KBM-7 (cell line): ENCODE results near the gene PPP2R2D.

Source experiments
- DNase-seq: peaks from one replicate; pipeline ENCODE4 v3.0.0-alpha.2; 2015
- in situ Hi-C: fragments of 300-500 bp; cut with MboI; formaldehyde crosslinking; loops from 2 replicates; pipeline ENCODE4 v1.14.3; 2020; ENCODE audit warnings: low sequenced_read_pairs, low pct_unique_long_range_greater_than_20kb, mixed read lengths

The PPP2R2D gene

GRCh38 chr10:131961047-131961776 lies 60.4 kb downstream of the PPP2R2D start:
- no peak for DNase-seq
- in situ Hi-C loops = no loop called here

DNA sequence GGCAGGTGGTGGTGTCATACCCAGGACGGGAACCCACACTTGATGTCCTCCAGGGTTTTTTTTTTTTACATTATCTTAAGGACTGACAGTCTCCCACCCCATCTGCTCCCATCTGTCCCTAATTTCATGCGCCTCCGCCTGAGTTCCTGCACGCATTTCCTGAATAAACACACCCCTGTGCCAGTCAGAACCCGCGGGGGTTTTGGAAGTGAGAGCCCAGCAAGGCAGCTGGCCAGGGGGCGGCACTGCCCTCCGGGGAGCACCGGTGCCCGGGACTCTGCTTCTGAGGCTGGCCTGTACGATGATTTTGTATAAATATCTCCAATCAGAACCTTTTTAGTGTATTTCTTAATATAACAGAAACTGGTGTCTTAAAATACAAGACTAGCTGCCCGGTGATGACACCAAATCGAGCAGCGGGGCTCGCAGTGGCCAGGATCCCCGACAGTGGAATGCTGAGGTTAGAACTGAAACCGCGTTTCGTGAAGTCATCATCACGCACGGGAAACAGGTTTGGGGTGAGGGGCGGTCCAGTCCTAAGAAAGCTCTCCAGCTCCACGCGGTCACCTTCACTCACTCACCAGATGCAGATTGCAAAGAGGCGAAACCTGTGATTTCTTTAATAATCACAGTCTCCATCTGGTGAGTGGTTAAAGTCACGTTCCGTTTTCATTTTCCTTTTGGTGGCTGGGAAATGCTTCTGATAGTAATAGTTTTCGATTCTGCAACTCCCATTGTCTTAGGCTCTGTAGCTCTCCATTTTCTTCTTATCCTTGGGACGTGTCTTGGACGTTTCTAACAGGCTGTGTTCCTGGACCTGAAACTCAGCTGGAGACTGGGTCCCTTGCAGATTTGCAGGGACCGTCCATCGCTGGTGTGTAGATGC lies 61.2 kb downstream of the PPP2R2D start:
- in situ Hi-C loops = no loop called here
- no peak for DNase-seq

- in situ Hi-C loops = no loop called here
- no peak for DNase-seq
These were observed 62.5 kb downstream of the PPP2R2D start for GRCh38 chr10:131963350-131963749.

DNA sequence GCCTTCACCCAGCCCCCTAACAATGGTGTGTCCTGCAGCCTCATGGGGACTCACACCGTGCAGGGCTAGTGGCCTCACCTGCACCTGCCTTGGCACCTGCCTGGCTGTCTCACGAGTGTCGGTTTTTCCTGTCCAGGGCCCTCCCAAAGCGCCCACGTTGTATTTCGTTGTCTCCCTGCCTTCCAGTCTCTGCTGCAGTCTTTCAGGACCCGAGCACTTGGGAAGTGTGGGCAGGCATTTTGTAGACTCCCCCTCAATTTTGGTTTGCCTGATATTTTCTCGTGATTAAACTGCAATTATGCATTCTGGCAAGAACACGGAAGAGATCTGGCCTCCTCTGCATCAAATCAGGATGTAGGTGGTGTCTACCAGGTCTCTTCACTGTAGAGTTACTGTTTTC lies 63.0 kb downstream of the PPP2R2D start:
- in situ Hi-C loops = no loop called here
- DNase-seq = no peak

DNA sequence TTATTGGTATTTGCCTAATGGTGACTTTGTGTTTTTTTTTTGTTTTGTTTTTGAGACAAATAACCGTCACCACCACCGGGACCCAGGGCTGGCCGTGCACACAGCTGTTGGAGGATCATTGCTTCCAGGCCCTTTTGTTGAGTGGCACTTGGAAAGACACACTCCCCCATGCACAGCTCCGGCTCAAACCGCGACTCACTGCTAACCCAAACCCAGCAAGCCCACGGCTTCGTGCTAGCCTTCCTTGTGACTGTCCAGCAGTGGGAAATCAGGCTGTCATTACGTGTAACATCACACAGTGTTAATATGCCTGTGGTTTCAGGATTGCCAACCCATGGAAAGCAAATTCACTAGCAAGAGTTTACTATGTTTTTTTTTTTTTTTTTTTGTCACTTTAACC lies 63.5 kb downstream of the PPP2R2D start:
- peak; percentile 29 for DNase-seq
- in situ Hi-C loops = no loop called here

DNA sequence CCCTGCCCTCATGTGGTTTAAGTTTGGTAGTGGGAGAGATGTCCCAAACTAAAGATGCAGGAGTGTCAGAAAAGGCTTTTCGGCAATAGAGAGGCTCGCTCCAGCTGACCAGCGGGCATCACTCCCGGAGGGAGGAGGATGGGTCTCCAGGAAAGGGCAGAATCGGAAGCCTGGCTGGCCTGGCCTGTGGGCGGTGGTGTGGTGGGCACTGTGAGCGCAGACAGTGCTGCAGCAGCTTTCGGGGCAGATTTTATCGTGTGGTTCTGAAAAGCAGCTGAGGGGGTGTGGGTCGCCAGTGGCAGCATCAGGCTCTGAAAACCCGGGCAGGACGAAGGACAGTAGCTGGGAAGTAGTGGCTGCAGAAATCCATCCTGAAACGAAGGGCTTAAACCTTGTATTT lies 68.1 kb downstream of the PPP2R2D start:
- in situ Hi-C loops = no loop called here
- DNase-seq = no peak

- DNase-seq = no peak
- in situ Hi-C loops = no loop called here
These were observed 70.1 kb downstream of the PPP2R2D start for GRCh38 chr10:131970946-131971345.

GRCh38 chr10:131971591-131971990 lies 70.8 kb downstream of the PPP2R2D start:
- no peak for DNase-seq
- in situ Hi-C loops = no loop called here

DNA sequence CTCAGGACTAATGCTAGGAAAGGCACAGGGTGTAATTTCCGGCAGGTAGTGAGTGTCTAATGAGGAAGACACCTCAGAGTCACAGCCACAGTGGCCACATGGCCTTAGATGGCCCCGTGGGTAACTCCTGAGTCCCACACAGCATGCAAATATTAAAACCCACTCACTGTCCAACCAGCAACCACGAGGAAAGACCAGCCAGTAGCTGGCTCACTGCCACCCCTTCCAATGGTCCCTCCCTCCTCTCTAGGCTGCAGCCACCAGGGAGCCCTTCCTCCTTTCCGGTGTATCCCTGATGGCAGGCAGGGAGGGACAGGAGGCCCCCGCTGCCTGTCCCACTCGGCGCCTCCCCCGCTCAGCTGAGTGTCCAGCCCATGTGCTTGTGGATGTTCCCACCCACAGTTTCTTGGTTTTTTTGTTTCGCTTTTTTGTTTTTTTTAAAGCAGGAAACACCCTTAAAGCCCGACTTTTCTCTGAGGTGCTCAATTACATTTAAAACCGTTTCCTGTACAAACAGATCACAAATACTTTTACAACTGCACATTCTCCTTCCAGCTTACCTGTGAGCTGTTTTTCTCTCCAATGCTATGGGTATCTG lies 71.8 kb downstream of the PPP2R2D start:
- in situ Hi-C loops = no loop called here
- DNase-seq = peak; percentile 64

DNA sequence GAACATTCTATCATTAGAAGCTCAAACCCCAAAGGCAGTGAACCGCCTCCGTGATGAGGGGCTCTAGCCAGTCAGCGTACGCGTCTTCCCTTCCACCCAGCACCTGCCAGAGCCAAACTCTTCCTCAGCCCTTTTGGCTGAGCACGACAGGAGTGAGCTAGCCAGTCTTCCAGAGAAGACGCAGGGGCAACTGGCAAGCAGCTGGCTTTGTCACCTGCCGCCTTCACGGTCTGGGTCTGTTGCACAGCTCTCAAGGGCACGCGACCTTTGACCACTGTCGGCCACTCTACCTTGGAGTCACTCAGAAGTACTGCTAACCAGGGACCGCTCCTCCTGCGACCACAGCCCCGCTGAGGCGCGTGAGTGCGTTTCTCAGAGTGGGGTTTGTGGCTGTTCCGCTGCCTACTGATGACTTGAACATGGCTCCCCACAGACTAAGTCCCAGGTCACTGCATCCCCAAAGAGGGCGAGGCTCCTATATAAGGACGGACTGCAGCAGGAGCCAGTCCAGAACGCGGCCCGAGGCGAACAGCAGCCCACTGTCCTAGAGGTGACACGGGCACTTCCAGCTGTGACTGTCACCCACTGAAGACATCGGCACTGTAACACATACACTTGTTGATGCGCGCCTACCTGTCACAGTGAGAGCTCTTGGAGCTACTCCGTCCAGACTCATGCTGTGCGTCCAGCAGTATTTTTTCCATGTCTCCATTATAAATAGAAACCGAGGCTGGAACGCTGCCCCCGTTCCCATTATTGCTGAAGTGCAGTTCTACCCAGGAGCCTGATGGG lies 72.5 kb downstream of the PPP2R2D start:
- DNase-seq = no peak
- in situ Hi-C loops = no loop called here

- DNase-seq = no peak
- in situ Hi-C loops = no loop called here
These were observed 73.4 kb downstream of the PPP2R2D start for GRCh38 chr10:131974034-131974817.

DNA sequence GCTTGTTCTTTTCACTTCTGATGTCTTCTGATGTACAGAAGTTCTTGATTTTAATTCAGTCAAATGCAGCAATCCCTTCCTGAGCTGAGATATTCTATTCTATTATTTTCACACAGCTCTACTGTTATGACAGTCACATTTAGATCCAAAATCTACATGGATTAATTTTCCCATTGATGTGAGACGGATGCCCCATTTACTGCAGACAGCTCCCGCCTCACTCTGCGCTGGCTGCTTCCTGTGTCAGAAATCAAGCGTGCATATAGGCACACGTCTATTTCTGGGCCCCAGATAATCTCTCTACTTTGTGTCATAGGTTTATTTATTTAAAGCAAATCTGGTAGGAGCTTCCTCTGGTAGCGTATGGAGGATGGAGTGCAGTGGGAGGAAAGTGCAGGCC lies 74.2 kb downstream of the PPP2R2D start:
- in situ Hi-C loops = no loop called here
- no peak for DNase-seq

GRCh38 chr10:131975796-131976195 lies 75.0 kb downstream of the PPP2R2D start:
- in situ Hi-C loops = no loop called here
- DNase-seq = no peak

DNA sequence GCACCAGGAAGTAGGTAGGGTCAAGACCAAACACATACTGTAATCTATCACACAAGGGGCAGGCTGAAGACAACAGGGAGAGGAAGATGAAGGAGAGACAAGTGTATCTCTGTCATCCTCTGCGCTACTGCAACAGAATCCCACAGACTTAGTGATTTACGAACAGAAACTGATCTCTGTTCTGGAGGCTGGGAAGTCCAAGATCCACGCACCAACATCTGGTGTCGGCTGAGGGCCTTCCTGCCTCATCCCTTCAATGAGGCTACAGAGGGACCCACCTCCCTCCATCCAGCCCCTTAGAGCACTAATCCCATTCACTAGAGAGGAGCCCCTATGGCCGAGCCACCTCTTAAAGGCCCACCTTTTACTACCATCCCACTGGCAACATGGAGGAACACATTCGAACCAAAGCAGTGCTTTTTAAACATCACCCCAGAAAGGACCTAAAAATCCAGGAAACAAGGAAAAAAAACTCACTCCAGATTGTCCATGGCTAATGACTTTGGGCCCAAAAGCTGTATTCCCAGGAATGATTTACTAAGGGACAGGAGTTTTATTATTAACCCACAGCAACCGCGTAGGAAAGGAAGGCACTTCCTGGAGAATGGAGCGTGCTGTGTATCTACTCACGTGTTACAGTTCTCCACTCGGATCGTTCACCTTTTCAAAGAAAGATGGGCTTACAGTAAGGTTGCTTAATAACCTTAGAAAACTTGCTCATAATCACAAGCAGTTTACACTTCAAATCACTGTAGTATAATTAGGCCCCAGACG lies 76.7 kb downstream of the PPP2R2D start:
- in situ Hi-C loops = no loop called here
- no peak for DNase-seq

- DNase-seq = no peak
- in situ Hi-C loops = no loop called here
These were observed 77.6 kb downstream of the PPP2R2D start for GRCh38 chr10:131978366-131978765.

DNA sequence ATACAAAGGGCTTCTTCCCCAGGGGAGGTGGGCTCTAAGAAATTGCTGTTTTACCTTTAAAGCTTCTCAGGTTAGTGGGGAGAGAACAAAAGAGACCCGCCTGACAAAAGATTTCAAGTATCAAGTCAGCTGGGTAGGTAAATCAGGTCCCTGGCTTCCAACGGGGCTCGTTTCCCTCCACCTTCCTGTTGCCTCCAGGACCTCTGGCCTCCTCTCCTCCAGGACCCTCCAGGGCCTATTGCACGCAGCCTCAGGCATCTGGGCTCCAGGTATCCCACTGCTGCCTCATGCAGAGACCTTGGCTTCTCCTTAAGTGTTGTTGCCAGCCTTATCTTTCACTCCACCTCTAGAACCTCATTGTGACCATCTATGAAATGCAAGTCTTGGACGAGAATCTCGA lies 78.0 kb downstream of the PPP2R2D start:
- in situ Hi-C loops = no loop called here

DNA sequence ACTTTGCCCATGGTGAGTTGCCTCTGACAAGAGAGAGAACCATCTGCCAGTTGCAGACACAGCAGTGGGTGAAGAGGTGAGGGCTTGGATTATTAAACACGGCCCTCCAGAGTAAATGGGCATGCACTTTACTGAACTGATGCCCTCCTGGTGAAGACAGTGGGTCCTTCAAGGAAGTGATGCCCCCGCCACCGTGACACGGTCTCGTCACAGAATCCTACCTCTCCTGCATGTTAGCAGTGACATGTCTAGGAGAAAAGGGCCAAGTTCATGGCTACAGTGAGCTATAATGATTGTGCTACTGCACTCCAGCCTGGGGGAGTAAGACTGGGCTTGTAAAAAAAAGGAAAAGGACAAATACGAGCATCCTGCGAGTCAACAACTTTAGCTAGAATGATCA lies 78.5 kb downstream of the PPP2R2D start:
- in situ Hi-C loops = no loop called here
- DNase-seq = no peak

More for the DNA sequence above, 78.0 kb downstream of the PPP2R2D start:
- DNase-seq = no peak

- in situ Hi-C loops = no loop called here
- DNase-seq = no peak
These were observed 79.0 kb downstream of the PPP2R2D start for GRCh38 chr10:131979821-131980270.
